ENCODE results near the gene LIPM. TPM values are rescaled to one million over a fixed set of nuclear protein-coding genes. Genes with fewer than 3 reads are reported as not detected.

The LIPM gene
- polyA plus RNA-seq, 5 donors: 0.09 to 0.12 TPM; not detected in 3

- DNase-seq: no peak
Measured at GRCh38 chr10:88838766-88839350, 36.3 kb downstream of the LIPM start.

GRCh38 chr10:88840104-88840503 is 37.6 kb downstream of the LIPM start:
- no peak for DNase-seq

DNA sequence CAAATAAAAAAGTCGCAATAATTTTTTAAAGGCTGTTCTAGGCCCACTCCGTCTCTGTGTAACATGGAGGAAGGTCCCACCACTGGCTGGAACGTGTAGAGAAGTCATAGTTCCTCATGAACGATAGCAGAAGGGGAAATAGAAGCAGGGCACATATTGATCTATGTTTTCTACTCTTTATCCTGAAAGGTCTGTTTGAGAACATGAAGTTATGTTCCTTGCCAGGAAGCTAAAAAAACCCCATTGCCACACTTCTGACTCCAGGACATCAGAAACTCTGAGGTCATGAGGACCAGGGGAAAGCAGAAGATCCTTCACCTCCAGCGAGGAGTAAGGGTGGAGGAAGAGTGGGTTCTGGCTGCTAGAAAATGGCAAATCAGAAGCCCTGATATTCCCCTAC is 38.4 kb downstream of the LIPM start:
- no peak for DNase-seq

DNA sequence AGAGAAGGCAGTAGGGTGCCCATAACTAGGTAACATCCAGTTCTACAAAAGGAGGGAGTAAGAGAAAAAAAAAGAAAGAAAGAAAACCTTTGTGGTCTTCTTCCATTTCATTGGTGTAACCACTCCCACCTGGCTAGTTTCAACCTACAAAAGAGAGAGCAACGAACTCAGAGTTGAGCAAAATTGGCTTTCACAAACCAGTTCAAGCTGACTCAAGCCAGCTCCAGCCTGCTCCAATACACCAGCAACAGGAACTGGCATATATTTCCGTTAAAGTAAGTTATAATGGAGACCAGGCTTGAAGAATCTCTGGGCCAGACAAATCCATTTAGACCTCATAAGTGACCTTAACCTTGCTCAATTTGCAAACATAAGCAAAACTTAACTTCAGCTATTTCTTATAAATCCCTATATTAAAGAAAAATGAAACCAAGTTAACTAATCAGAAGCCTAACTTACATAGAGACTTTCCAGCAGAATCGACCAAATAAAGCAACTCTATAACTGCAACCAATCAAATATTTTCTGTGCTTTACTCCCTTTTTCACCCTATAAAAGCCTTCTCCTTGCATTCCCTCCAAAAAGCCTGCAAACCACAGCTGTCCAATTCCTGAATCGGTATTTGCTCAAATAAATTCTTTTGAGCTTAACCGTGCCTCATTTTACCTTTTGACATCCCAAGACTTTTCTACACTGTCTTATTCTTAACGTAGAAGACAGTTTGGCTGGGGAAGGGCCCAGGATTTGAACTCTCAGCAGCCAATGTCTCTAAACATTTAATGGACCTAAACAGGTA is 39.0 kb downstream of the LIPM start:
- no peak for DNase-seq

DNA sequence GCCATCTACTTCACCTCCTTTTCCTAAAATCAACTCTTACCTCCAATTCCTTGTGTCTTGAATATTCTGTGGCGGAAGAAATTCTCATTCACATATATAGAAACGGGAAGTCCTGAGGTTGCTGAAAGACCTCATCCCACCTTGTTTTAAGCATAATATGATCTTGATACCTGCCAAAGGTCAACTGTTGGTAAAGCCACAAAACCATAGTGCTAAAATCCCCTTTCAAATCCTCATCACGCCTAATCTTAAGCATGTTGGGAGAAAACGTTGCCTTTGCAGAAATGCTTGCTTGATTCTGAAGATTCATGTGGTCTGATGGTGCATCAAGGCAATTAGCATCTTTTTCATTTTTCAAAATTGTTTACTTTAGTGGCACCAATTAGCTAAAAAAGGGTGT is 40.6 kb downstream of the LIPM start:
- no peak for DNase-seq

DNA sequence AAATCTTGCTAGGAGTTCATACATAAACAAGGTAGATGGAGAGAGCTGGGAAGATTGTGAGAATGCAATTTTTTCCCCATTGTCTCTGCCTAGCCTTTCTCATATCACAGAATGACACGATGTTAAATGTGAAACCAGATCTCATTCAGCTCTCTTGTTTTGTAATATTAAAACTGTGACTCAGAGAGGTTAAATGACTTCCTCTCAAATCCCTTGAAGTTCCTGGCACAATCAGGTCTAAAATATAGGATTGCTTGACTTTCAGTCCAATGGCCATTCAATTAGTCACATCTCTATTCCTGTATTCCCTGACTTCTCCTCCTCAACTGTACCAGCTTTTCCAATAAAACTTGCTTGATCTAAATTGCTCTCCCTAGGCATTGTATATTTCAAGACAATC is 46.0 kb downstream of the LIPM start:
- DNase-seq: no peak

DNA sequence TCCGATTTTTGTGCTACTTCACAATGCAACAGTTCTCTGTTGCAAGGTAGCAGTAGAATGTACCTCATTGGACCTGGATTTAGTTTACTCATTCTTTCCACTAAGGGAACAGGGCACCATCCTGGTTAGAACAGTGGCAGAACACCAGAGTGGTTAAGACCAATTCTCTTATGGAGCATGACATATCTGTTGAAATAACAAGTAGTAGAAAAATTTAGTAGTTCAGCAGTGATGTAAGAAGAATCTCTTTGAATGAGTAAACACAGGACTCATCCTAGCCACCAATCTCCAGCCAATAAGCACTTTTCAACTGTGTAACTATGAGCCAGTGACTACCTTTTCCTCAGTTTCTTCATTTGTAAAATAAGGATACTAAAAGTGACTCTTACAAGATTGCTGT is 46.7 kb downstream of the LIPM start:
- no peak for DNase-seq

DNA sequence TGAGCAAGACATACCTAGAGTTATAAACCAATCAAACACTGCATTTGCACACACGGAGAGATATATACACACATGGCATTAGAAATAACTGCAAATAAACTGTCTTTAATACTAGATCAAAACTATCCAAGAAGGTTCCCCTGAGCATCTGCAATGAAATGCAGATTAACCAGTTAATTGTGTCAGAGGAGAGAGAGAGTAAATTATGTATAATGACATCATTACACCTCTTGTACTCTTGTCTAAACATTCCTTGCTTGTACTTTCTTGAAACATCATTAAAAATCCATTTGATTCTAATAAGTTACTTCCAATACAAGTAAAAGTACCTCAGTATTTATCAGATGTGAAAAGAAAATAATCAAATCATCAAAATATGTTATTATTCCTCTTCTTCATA is 48.2 kb downstream of the LIPM start:
- DNase-seq: no peak

DNA sequence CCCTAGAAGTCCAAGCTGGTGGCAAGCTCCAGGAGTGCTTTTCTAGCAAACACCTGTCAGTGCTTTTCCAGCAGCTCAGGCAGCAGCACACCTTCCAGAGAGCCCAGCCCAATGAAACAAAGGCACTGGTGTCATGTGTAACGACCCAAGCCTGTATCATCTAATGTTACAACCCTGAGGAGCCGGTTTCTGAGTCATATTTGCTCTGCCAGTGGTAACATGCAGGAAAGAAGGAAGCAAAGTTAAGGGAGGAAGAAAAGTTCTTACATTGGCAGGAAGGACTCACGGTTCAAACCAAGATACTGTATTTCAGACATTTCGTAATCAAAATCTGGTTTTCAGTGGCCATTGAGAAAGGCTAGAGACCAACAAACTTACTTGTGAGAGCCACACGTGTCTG is 49.2 kb downstream of the LIPM start, which contains the start of gene ANKRD22:
ANKRD22 (minus strand) TSS at position 139 of the 400 bp plus-strand sequence. CDS start 237 bp downstream, outside the sequence.
- peak in 1 of 2 donors; percentile 17 for DNase-seq

DNA sequence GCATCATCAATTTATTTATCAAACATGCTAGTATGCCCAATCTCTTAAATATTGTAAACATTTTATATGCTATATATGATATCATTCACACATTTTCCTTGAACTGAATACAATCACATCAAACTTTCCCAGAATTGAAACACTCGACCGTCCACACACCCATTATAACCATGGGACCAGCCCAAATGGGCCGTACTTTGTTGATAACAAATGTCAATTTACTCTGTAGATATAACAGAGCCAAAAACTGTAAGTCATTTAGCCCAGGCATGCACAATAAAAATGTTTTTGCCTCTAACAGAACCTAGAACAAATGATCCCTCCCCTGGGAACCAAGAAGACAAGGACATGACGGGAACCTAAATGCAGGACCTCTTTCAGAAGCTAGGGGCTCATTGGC is 49.8 kb downstream of the LIPM start:
- DNase-seq: no peak

GRCh38 chr10:88853155-88853881 is 50.8 kb downstream of the LIPM start:
- no peak for DNase-seq

DNA sequence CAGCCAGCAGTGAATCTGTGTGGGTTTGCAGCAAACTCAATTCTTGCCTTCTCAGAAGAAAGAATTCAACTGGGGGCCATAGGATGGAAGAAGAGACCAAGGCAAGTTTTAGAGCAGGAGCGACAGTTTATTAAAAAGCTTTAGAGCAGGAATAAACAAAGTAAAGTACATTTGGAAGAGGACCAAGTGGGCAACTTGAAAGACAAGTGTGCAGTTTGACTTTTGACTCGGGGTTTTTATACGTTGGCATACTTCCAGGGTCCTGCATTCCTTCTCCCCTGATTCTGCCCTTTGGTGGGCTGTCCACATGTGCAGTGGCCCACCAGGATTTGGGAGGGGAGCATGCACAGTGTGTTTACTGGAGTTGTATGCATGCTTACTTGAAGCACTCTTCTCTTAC is 52.2 kb downstream of the LIPM start:
- peak in 1 of 2 donors; percentile 27 for DNase-seq

GRCh38 chr10:88857831-88858230 is 55.3 kb downstream of the LIPM start:
- DNase-seq: no peak

DNA sequence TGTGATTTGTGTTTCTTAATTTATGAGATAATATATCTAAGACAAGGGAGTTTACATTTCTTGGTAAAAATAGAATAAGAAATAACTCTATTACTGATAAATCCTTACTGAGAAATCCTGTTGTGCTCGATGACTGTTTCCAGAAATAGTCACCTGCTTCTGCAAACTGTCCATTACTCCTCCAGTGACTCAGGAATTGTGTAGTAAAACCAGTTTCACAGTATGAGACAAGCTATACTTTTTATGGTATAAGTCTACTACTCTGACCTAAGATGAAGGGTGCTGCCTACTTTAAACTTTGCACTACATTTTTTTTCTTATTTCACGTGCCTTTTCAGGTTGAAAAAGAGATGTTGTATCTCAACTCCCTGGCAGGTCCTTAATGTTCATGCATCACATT is 56.0 kb downstream of the LIPM start:
- no peak for DNase-seq

DNA sequence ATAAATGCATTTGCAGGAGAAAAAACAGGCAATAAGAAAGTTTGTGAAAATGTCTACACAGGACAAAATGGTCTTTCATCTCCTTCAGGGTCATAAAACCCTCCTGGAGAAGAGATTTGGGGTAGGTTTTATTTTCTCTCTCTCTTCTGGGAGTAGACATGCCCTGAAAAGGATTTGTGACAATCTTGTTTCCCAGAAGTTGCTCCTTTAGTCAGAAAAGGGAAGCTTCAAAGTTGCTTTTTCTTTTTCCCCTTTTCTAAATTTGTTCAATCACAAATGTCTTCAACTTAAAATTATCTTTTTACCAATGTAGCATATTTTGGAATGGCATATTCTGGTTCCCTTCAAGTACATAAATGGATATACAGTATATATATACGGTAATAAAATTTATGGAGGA is 58.5 kb downstream of the LIPM start:
- no peak for DNase-seq

DNA sequence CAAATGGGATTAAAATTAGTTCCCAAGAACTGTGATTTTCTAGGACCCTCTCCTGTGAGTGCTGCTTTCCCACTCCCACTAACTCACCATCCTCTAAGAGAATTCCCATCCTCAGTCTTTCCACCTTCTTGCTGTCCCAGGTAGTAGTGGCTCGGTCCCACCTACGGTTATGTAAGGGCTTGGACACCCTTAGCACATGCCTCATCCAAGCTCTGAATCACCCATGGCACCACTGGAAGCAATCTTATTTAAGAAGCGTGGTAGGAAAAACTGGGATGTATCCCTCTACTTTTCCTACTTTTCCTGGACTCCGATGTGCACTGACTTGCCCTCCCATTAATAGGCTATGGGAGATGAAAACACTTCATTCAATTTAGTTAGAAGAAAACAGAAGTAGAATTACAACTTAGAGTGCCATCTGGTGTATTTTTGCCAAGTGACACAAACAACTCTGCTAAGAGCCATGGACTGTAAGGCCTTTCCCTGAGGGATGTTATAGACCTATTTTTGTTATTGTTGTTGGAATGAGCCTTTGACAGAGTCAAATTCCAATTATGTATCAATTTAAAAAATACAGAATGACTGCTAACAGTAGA is 62.8 kb downstream of the LIPM start:
- no peak for DNase-seq

DNA sequence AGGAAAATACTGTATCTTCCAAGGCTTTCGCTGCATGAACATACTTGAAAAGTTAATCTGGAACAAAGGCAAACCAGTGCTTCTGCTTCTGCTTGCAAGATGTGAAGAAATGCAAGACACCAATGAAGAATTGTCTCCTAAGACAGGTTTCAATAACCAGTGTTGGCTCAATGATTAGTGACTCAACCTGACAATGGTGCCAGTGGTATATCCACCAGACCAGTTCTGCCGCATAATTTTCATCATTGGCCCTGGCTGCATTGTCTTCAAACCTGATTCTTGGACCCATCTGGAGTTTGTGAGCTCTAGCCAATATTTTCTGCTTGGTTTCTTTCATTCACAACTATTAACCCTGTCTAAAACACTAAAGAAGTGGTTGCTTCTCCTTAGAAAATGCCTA is 63.9 kb downstream of the LIPM start:
- no peak for DNase-seq

DNA sequence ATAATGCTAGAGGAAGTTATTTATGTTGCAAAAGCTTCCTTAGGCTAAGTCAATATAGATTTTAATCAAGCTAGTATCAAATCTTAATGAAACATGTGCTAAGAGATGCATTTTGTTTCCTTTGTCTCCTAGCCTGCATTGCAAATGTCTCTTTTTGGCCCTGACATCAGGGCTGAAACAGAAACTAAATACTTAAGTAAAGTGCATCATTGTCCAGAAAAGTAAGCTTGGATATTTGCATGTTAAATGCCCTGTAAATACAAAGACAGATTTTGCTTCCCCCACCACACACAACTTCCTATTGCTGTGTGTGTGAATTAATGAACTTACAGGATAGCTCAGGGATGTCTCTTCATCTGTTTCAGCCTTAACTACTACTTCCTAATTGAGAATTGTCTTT is 67.6 kb downstream of the LIPM start:
- no peak for DNase-seq
